ENCODE measurements around the gene BICD1. TPM values are rescaled to one million over a fixed set of nuclear protein-coding genes. Genes with fewer than 3 reads are reported as not detected.

The BICD1 gene
- polyA plus RNA-seq, 2 of the 4 experiments (the other 2 are of a cell fraction): 13.0 to 24.3 TPM

DNA sequence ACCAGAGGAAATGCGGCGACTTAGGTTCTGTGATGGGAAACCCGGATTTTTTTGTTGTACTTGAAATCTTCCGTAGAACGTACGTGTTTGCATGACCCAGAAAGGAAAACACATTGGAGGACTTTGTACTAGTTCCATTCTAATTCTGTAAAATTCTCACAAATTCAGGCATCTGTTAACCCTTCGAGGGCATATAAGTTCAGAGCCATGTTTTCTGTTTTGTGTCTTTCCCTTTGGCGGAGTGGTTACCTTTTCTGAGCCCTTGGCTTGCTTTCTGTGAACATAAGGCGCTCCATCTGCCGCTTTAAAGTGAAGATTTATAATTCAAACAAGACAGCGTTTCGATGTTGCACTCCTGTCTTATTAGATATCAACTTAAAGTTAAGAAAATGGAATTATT is 34.2 kb downstream of the BICD1 start:
- FAIRE-seq (no peak), DNase-seq (ENCODE audit: low read depth in 1 of 2, low spot score in 1 of 2) (no peak), ATAC-seq (no peak)
- H3K4me1 ChIP-seq: no peaks in the 10 kb centered on the region
- no peak overlapping the region for H3K4me2 ChIP-seq
- H3K27ac ChIP-seq: no peak overlapping the region
- WGBS (ENCODE audit: missing lambda C conversion rate): 92% methylated on average over 12 of the region's 12 CpGs
- no peaks in the 10 kb centered on the region for H3K9me3 ChIP-seq
- TF ChIP-seq EP300 (IDR thresholded peaks at IDR 0.05): no peak
- TF ChIP-seq, protein P1, sequence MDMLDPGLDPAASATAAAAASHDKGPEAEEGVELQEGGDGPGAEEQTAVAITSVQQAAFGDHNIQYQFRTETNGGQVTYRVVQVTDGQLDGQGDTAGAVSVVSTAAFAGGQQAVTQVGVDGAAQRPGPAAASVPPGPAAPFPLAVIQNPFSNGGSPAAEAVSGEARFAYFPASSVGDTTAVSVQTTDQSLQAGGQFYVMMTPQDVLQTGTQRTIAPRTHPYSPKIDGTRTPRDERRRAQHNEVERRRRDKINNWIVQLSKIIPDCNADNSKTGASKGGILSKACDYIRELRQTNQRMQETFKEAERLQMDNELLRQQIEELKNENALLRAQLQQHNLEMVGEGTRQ (IDR thresholded peaks at IDR 0.05): no peak
- TF ChIP-seq NR3C1 (IDR thresholded peaks at IDR 0.05): no peak
- no peak for TF ChIP-seq ZFP36 (IDR thresholded peaks at IDR 0.05; ENCODE audit: borderline replicate concordance, partially characterized antibody)
- TF ChIP-seq HEYL (CRISPR knock-in tag; IDR thresholded peaks at IDR 0.05): no peak
- TF ChIP-seq, protein P2, sequence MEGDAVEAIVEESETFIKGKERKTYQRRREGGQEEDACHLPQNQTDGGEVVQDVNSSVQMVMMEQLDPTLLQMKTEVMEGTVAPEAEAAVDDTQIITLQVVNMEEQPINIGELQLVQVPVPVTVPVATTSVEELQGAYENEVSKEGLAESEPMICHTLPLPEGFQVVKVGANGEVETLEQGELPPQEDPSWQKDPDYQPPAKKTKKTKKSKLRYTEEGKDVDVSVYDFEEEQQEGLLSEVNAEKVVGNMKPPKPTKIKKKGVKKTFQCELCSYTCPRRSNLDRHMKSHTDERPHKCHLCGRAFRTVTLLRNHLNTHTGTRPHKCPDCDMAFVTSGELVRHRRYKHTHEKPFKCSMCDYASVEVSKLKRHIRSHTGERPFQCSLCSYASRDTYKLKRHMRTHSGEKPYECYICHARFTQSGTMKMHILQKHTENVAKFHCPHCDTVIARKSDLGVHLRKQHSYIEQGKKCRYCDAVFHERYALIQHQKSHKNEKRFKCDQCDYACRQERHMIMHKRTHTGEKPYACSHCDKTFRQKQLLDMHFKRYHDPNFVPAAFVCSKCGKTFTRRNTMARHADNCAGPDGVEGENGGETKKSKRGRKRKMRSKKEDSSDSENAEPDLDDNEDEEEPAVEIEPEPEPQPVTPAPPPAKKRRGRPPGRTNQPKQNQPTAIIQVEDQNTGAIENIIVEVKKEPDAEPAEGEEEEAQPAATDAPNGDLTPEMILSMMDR (IDR thresholded peaks at IDR 0.05): no peak
- TF ChIP-seq RFX5 (IDR thresholded peaks at IDR 0.05): no peak
- ChIA-PET POLR2A (no interaction called here), CTCF (interaction anchor here (0.7 kb wide), 1 partner anchor 165 kb away, joined by 3 read pairs; no protein-coding TSS in a partner anchor)
- no peak overlapping the region for H3K4me3 ChIP-seq

DNA sequence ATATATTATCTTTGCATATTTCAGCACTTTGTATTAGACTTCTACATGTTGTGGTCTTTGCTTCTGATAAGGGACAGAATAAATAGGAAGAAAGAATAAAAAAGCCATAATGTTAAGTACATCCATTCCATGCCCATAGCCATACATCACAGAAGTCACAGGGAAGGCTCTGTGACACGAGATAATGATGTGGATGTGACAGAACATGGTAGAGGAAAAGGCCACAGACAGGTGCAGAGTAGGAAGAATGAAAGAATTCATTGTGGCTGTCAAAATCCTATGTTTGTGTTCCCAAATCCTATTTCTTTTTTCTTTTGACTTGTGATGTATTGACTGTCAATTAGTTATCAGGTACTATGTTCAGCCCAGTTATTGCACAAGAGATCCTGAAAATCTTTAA is 38.4 kb downstream of the BICD1 start:
- CTCF ChIA-PET: interaction anchor here (0.9 to 1.0 kb wide), 3 partner anchors 16 to 92 kb away, joined by 3 read pairs; no protein-coding TSS in a partner anchor
- Histone ChIP-seq H3K9me3 (no peaks in the 10 kb centered on the region), H3K4me2 (no peak overlapping the region), H3K4me1 (no peaks in the 10 kb centered on the region), H3K27ac (no peak overlapping the region), H3K4me3 (no peak overlapping the region)
- DNase-seq (ENCODE audit: low read depth in 1 of 2, low spot score in 1 of 2): no peak
- 74% methylated on average over 1 of the region's 1 CpG for WGBS (ENCODE audit: missing lambda C conversion rate)
- ATAC-seq: no peak
- POLR2A ChIA-PET: no interaction called here
- TF ChIP-seq RNF2 (IDR thresholded peaks at IDR 0.05; ENCODE audit: borderline replicate concordance, low read depth): no peak
- no peak for TF ChIP-seq CBX8 (IDR thresholded peaks at IDR 0.05)
- no peak for TF ChIP-seq TFCP2L1 (CRISPR knock-in tag; IDR thresholded peaks at IDR 0.05)
- no peak for TF ChIP-seq RFX5 (IDR thresholded peaks at IDR 0.05)
- TF ChIP-seq, protein P3, sequence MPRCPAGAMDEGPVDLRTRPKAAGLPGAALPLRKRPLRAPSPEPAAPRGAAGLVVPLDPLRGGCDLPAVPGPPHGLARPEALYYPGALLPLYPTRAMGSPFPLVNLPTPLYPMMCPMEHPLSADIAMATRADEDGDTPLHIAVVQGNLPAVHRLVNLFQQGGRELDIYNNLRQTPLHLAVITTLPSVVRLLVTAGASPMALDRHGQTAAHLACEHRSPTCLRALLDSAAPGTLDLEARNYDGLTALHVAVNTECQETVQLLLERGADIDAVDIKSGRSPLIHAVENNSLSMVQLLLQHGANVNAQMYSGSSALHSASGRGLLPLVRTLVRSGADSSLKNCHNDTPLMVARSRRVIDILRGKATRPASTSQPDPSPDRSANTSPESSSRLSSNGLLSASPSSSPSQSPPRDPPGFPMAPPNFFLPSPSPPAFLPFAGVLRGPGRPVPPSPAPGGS (IDR thresholded peaks at IDR 0.05): no peak
- TF ChIP-seq SMC3 (IDR thresholded peaks at IDR 0.05): no peak
- no peak for TF ChIP-seq FOXS1 (CRISPR knock-in tag; IDR thresholded peaks at IDR 0.05)
- FAIRE-seq: no peak

DNA sequence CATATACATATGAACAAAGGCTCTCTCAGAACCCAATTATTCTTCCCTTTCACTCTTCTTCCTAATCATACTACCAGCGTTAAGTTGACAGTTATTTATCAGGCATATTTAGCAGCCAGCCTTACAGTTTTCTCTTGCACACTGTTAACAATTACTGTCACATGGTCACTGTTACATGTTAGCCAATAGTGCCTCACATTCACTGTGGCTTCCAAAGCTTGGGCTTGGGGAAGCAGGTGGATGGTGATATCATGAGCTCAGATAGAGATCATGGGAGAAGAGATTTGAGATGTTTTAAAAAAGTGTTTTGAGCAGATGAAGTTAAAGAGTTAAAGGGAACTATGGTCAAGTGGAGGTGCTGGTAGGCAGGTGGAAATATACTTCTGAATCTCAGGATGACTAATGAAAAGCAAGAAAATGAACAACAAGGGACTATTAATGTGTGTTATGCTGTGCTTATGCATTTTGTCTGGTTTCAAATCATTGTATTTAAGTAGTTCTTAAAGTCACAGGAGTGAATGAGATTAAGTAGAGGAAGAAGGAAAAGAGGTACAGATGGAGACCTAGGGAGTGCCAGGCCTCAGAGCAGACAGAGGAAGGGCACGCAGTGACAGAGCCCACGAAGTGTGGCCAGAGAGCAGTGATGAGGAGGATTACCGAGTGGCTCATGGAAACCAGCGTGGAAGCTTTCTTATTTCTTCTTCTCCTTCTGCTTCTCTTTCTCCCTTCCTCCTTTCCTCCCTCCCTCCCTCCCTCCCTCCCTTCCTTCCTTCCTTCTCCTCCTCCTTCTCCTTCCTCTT is 39.6 kb downstream of the BICD1 start:
- DNase-seq (ENCODE audit: low read depth in 1 of 2, low spot score in 1 of 2) (no peak), FAIRE-seq (no peak), ATAC-seq (no peak)
- POLR2A ChIA-PET: no interaction called here
- Histone ChIP-seq H3K4me1 (no peaks in the 10 kb centered on the region), H3K9me3 (no peaks in the 10 kb centered on the region), H3K4me2 (no peak overlapping the region), H3K4me3 (no peak overlapping the region), H3K27ac (no peak overlapping the region)
- TF ChIP-seq EHMT2 (IDR thresholded peaks at IDR 0.05; ENCODE audit: low read depth): no peak
- TF ChIP-seq, protein P4, sequence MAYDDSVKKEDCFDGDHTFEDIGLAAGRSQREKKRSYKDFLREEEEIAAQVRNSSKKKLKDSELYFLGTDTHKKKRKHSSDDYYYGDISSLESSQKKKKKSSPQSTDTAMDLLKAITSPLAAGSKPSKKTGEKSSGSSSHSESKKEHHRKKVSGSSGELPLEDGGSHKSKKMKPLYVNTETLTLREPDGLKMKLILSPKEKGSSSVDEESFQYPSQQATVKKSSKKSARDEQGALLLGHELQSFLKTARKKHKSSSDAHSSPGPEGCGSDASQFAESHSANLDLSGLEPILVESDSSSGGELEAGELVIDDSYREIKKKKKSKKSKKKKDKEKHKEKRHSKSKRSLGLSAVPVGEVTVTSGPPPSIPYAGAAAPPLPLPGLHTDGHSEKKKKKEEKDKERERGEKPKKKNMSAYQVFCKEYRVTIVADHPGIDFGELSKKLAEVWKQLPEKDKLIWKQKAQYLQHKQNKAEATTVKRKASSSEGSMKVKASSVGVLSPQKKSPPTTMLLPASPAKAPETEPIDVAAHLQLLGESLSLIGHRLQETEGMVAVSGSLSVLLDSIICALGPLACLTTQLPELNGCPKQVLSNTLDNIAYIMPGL (CRISPR knock-in tag; IDR thresholded peaks at IDR 0.05; ENCODE audit: borderline replicate concordance): no peak
- no peak for TF ChIP-seq CBX8 (IDR thresholded peaks at IDR 0.05)
- no peak for TF ChIP-seq HOXB5 (CRISPR knock-in tag; IDR thresholded peaks at IDR 0.05)
- no peak for TF ChIP-seq RARB (CRISPR knock-in tag; IDR thresholded peaks at IDR 0.05)
- no peak for TF ChIP-seq FOSL2 (IDR thresholded peaks at IDR 0.05)
- TF ChIP-seq FOSL2 (CRISPR knock-in tag; IDR thresholded peaks at IDR 0.05): no peak
- TF ChIP-seq NR3C1 (IDR thresholded peaks at IDR 0.05): no peak
- TF ChIP-seq RNF2 (IDR thresholded peaks at IDR 0.05; ENCODE audit: borderline replicate concordance, low read depth): no peak
- no peak for TF ChIP-seq ZSCAN20 (CRISPR knock-in tag; IDR thresholded peaks at IDR 0.05)
- TF ChIP-seq NPAS2 (CRISPR knock-in tag; IDR thresholded peaks at IDR 0.05; ENCODE audit: borderline replicate concordance): no peak
- TF ChIP-seq CHD4 (IDR thresholded peaks at IDR 0.05; ENCODE audit: borderline replicate concordance): no peak
- TF ChIP-seq SREBF2 (IDR thresholded peaks at IDR 0.05): no peak
- TF ChIP-seq RAD21 (conservative IDR thresholded peaks at IDR 0.05 in 1 of 2, IDR thresholded peaks at IDR 0.05 in 1 of 2): no peak
- TF ChIP-seq JUNB (IDR thresholded peaks at IDR 0.05): no peak
- TF ChIP-seq SMC3 (IDR thresholded peaks at IDR 0.05): no peak
- 73% methylated on average over 5 of the region's 5 CpGs for WGBS (ENCODE audit: missing lambda C conversion rate)
- CTCF ChIA-PET: interaction anchor here (1.1 to 1.4 kb wide), 2 partner anchors 9 to 166 kb away, joined by 3 to 4 read pairs; no protein-coding TSS in a partner anchor
